Gastrocnemius medialis (tissue), 4 donors: ENCODE measurements around the gene KLHL14. TPM values are rescaled to one million over a fixed set of nuclear protein-coding genes. Genes with fewer than 3 reads are reported as not detected.

Source experiments
- ATAC-seq, 2 donors: fragments of 150-250 bp; one replicate each; pipeline ENCODE4 v1.9.1; 2016
- DNase-seq, 2 donors: peaks; one replicate each; pipeline ENCODE4 v3.0.0-alpha.2; 2019
- H3K27ac ChIP-seq, 4 donors: fragments of 200-600 bp; sonication (generic); 1 replicate in 1 of 4; 2 replicates in 3 of 4; pipeline ENCODE4 v1.5.1; 2016 to 2018; ENCODE audit warnings: mild to moderate bottlenecking in 2 of 4, moderate library complexity in 1 of 4
- H3K27me3 ChIP-seq, 3 donors: fragments of 200-600 bp; sonication (generic) in 2 of 3; 1 replicate in 1 of 3; 2 replicates in 2 of 3; pipeline versions ENCODE4 v1.5.1 to v1.6.0; 2016 to 2019; ENCODE audit warnings: mild to moderate bottlenecking in 1 of 3, moderate library complexity in 1 of 3
- H3K36me3 ChIP-seq, 2 donors: fragments of 200-600 bp; sonication (generic) in 1 of 2; one replicate each; pipeline ENCODE4 v1.5.1; 2017 to 2018
- H3K4me1 ChIP-seq, 2 donors: fragments of 200-600 bp; sonication (generic) in 1 of 2; one replicate each; pipeline ENCODE4 v1.5.1; 2016 to 2017; ENCODE audit warnings: mild to moderate bottlenecking in 2 of 2
- H3K4me3 ChIP-seq, 4 donors: fragments of 200-600 bp; sonication (generic) in 3 of 4; 1 replicate in 1 of 4; 2 replicates in 3 of 4; pipeline ENCODE4 v1.5.1; 2016 to 2019; ENCODE audit warnings: mild to moderate bottlenecking in 2 of 4
- H3K9me3 ChIP-seq, 3 donors: fragments of 200-600 bp; sonication (generic) in 2 of 3; 1 replicate in 1 of 3; 2 replicates in 2 of 3; pipeline ENCODE4 v1.5.1; 2016 to 2019
- POLR2A ChIP-seq, 2 donors: fragments of 450-650 bp; IDR thresholded peaks; one replicate each; pipeline ENCODE4 v1.6.1; 2017; ENCODE audit warnings: antibody characterized with exemption in 2 of 2, mild to moderate bottlenecking in 2 of 2, moderate library complexity in 2 of 2
- in situ Hi-C, 4 donors: fragments of 200-750 bp; cut with MboI; loops; one replicate each; pipeline versions ENCODE4 v1.15.0 to v1.8.0; 2017; ENCODE audit warnings: low sequenced_read_pairs in 4 of 4
- intact Hi-C: fragments of 100-400 bp; cut with DNase I; formaldehyde crosslinking; loops from one replicate; pipeline ENCODE4 v1.15.1; 2023; ENCODE audit warnings: low total_unique reads
- total RNA-seq, 4 donors: library from RNA; depleted of rRNA; stranded (reverse); fragments of >200 nt; gene quantifications; one replicate each; pipeline versions ENCODE4 v1.1.0 to v1.2.3, GENCODE V29; 2016
- TF ChIP-seq, protein P1 (sequence below), 5 experiments: fragments of 450-650 bp in 3 of 5; fragments of 200-600 bp in 2 of 5; sonication (generic) in 2 of 5; IDR thresholded peaks in 4 of 5; conservative IDR thresholded peaks in 1 of 5; 1 replicate in 4 of 5; 2 replicates in 1 of 5; pipeline ENCODE4 v1.5.1; 2016 to 2019; ENCODE audit warnings: antibody characterized with exemption in 5 of 5, mild to moderate bottlenecking in 3 of 5, moderate library complexity in 3 of 5

KLHL14 gene
- total RNA-seq, 4 donors from 2014 or later: 0.04 TPM; not detected in 3

DNA sequence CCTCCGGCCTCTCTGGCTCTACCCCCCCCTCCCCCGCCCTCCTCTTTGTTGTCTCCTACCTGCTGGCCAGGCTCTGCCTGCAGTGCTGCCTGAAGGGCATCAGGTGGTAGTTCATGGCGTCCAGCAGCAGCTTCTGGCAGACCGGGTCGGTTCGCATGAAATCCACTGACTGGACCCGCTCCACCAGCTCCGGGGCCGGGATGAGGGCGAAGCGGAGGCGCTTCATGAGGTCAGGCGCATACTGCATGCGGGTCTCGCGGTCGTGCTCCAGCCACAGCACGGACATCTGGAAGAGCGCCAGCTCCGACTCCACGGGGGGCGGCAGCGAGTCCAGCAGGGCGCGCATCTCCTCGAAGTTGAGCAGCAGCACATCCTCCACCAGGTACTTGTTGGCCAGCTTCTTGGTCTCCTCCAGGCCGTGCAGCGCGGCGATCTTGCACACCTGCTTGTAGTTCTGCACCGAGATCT, 3.2 kb downstream of the KLHL14 start:
- peaks cover 7 to 11% of the 10 kb centered on the region in 2 donors for H3K4me1 ChIP-seq
- no peaks in the 10 kb centered on the region for H3K9me3 ChIP-seq
- intact Hi-C loops (no loop called here), in situ Hi-C loops (no loop called here)
- H3K27ac ChIP-seq: no peak overlapping the region
- DNase-seq (no peak), ATAC-seq (no peak)
- peaks cover 21 to 47% (median 40%) of the 10 kb centered on the region in 3 donors for H3K27me3 ChIP-seq
- H3K4me3 ChIP-seq: peak overlapping the region in 1 of 4 donors; percentile 36
- H3K36me3 ChIP-seq: no peaks in the 10 kb centered on the region
- TF ChIP-seq, protein P1, sequence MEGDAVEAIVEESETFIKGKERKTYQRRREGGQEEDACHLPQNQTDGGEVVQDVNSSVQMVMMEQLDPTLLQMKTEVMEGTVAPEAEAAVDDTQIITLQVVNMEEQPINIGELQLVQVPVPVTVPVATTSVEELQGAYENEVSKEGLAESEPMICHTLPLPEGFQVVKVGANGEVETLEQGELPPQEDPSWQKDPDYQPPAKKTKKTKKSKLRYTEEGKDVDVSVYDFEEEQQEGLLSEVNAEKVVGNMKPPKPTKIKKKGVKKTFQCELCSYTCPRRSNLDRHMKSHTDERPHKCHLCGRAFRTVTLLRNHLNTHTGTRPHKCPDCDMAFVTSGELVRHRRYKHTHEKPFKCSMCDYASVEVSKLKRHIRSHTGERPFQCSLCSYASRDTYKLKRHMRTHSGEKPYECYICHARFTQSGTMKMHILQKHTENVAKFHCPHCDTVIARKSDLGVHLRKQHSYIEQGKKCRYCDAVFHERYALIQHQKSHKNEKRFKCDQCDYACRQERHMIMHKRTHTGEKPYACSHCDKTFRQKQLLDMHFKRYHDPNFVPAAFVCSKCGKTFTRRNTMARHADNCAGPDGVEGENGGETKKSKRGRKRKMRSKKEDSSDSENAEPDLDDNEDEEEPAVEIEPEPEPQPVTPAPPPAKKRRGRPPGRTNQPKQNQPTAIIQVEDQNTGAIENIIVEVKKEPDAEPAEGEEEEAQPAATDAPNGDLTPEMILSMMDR (IDR thresholded peaks at IDR 0.05 in 4 of 5, conservative IDR thresholded peaks at IDR 0.05 in 1 of 5): no peak
- TF ChIP-seq POLR2A (IDR thresholded peaks at IDR 0.05): no peak

GRCh38 chr18:32769071-32769585, 3.7 kb downstream of the KLHL14 start:
- TF ChIP-seq POLR2A (IDR thresholded peaks at IDR 0.05): no peak
- TF ChIP-seq, protein P1 (IDR thresholded peaks at IDR 0.05 in 4 of 5, conservative IDR thresholded peaks at IDR 0.05 in 1 of 5): no peak
- ATAC-seq: no peak
- H3K4me1 ChIP-seq: peaks cover 7 to 11% of the 10 kb centered on the region in 2 donors
- no peak overlapping the region for H3K27ac ChIP-seq
- intact Hi-C loops: no loop called here
- H3K36me3 ChIP-seq: no peaks in the 10 kb centered on the region
- H3K4me3 ChIP-seq: no peak overlapping the region
- H3K9me3 ChIP-seq: no peaks in the 10 kb centered on the region
- in situ Hi-C loops: no loop called here
- DNase-seq: no peak
- H3K27me3 ChIP-seq: peaks cover 21 to 47% (median 40%) of the 10 kb centered on the region in 3 donors

DNA sequence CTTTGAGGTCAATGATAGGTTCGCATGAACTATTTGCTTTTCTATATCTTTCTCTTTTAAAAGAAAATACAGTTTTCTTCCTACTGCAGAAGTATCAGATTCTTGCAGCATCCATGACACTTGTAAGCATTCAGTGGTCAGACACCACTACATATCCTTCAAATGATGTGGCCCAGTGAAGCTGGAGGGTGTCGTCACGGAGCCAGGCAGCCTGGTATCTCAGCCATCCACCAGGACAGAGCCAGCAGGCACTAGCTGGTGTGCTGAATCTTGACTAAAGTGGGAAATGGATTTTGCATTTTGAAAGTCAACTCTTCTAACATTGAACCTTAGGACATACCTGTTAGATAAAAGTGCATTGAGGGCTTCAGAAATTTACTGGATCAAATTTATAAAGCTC, 5.4 kb downstream of the KLHL14 start:
- in situ Hi-C loops (no loop called here), intact Hi-C loops (no loop called here)
- H3K27me3 ChIP-seq: peaks cover 21 to 38% (median 37%) of the 10 kb centered on the region in 3 donors

GRCh38 chr18:32764611-32765244, 8.1 kb downstream of the KLHL14 start:
- no peak overlapping the region for H3K4me3 ChIP-seq
- no peaks in the 10 kb centered on the region for H3K36me3 ChIP-seq
- H3K27me3 ChIP-seq: peaks cover 6 to 14% (median 12%) of the 10 kb centered on the region in 3 donors
- DNase-seq (no peak), ATAC-seq (no peak)
- no peak for TF ChIP-seq POLR2A (IDR thresholded peaks at IDR 0.05)
- TF ChIP-seq, protein P1 (IDR thresholded peaks at IDR 0.05 in 4 of 5, conservative IDR thresholded peaks at IDR 0.05 in 1 of 5): no peak
- intact Hi-C loops (no loop called here), in situ Hi-C loops (no loop called here)
- no peaks in the 10 kb centered on the region for H3K4me1 ChIP-seq
- no peaks in the 10 kb centered on the region for H3K9me3 ChIP-seq
- no peak overlapping the region for H3K27ac ChIP-seq

More for the DNA sequence above, 5.4 kb downstream of the KLHL14 start:
- no peak for TF ChIP-seq POLR2A (IDR thresholded peaks at IDR 0.05)
- TF ChIP-seq, protein P1 (IDR thresholded peaks at IDR 0.05 in 4 of 5, conservative IDR thresholded peaks at IDR 0.05 in 1 of 5): no peak
- H3K9me3 ChIP-seq: no peaks in the 10 kb centered on the region
- no peaks in the 10 kb centered on the region for H3K36me3 ChIP-seq
- H3K4me3 ChIP-seq: no peak overlapping the region
- H3K27ac ChIP-seq: no peak overlapping the region
- DNase-seq: no peak
- H3K4me1 ChIP-seq: peaks cover 4 to 11% of the 10 kb centered on the region in 2 donors
- ATAC-seq: no peak
